HL-60/S4 treated with retinoic acid at 250 ng/mL for 4 days and 3 days (cell line): ENCODE results near the gene PPP1R27.

ENCODE experiments used
- in situ Hi-C: fragments of 300-500 bp; cut with MboI; formaldehyde crosslinking; loops from 2 replicates; pipeline ENCODE4 v1.7.0; 2022; ENCODE audit warnings: low sequenced_read_pairs

PPP1R27 gene

GRCh38 chr17:81834831-81835267, at the start of gene PPP1R27:
TSS of gene PPP1R27 (minus strand) at chr17:81835050. CDS start at chr17:81834953, 97 bp downstream.
- in situ Hi-C loops, result no loop called here

GRCh38 chr17:81884520-81884919, 49.7 kb upstream of the PPP1R27 start:
- in situ Hi-C loops, result no loop called here

- in situ Hi-C loops, result no loop called here
These were observed 44.3 kb upstream of the PPP1R27 start for GRCh38 chr17:81879121-81879520.

GRCh38 chr17:81878294-81878693, 43.4 kb upstream of the PPP1R27 start:
- in situ Hi-C loops, result no loop called here

- in situ Hi-C loops, result no loop called here
These were observed 42.7 kb upstream of the PPP1R27 start for GRCh38 chr17:81877569-81877968.

- in situ Hi-C loops, result no loop called here
These were observed 36.8 kb upstream of the PPP1R27 start for GRCh38 chr17:81871387-81872230.

- in situ Hi-C loops, result no loop called here
These were observed 36.1 kb upstream of the PPP1R27 start, which contains the start of gene ARHGDIA for GRCh38 chr17:81870981-81871386. TSS of gene ARHGDIA (minus strand) at chr17:81871337. CDS start at chr17:81869930, 1,407 bp downstream.

GRCh38 chr17:81870131-81870980, 35.5 kb upstream of the PPP1R27 start:
- in situ Hi-C loops, result no loop called here

GRCh38 chr17:81869221-81870130, 34.6 kb upstream of the PPP1R27 start:
- in situ Hi-C loops, result no loop called here

GRCh38 chr17:81868674-81869220, 33.9 kb upstream of the PPP1R27 start:
- in situ Hi-C loops, result no loop called here

- in situ Hi-C loops, result no loop called here
These were observed 33.3 kb upstream of the PPP1R27 start for GRCh38 chr17:81867991-81868673.

GRCh38 chr17:81867170-81867990, 32.5 kb upstream of the PPP1R27 start:
- in situ Hi-C loops, result no loop called here

- in situ Hi-C loops, result no loop called here
These were observed 31.8 kb upstream of the PPP1R27 start for GRCh38 chr17:81866440-81867169.

GRCh38 chr17:81865733-81866439, 31.0 kb upstream of the PPP1R27 start:
- in situ Hi-C loops, result no loop called here

GRCh38 chr17:81865358-81865732, 30.5 kb upstream of the PPP1R27 start:
- in situ Hi-C loops, result no loop called here

- in situ Hi-C loops, result no loop called here
These were observed 29.3 kb upstream of the PPP1R27 start for GRCh38 chr17:81863833-81864768.
